WI38 (cell line): ENCODE data around the gene SLC9A9.
"Not testable (repeated sequence)": the region's sequence is repeated elsewhere in the genome, so short reads cannot be mapped to it uniquely, and the experiment has no call there.

Source experiments
- H3K4me3 ChIP-seq: 2 replicates; pipeline ENCODE4 v1.5.1; 2011; ENCODE audit warnings: low read depth, mild to moderate bottlenecking, control low read depth, low read length
- TF ChIP-seq, protein P1 (sequence below): IDR thresholded peaks from 2 replicates; pipeline ENCODE4 v1.5.1; 2012; ENCODE audit warnings: low read depth, mild to moderate bottlenecking, control low read depth, low read length

Gene SLC9A9

DNA sequence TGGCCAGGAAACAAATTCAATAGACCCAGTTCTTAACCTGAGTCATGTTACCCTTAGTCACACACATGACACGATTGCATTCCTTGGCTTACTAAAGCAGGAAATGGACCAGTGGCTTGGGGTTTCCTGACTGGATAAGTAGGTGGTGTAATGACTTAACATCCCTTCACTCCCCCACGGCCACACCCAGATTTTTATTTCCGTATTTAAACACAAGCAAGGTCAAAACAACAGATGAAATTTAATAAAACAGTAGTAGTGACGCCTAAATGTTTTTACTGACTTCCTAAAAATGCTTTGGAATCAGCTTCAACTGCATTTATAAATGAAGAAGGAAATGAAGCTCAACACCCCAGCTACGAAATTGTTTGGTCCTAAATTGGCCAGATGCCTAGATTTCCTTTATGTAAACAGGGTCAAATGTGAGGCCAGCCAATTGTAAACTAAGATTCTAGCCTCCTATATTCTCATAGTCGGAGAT is 404.4 kb downstream of the SLC9A9 start:
- TF ChIP-seq, protein P1, sequence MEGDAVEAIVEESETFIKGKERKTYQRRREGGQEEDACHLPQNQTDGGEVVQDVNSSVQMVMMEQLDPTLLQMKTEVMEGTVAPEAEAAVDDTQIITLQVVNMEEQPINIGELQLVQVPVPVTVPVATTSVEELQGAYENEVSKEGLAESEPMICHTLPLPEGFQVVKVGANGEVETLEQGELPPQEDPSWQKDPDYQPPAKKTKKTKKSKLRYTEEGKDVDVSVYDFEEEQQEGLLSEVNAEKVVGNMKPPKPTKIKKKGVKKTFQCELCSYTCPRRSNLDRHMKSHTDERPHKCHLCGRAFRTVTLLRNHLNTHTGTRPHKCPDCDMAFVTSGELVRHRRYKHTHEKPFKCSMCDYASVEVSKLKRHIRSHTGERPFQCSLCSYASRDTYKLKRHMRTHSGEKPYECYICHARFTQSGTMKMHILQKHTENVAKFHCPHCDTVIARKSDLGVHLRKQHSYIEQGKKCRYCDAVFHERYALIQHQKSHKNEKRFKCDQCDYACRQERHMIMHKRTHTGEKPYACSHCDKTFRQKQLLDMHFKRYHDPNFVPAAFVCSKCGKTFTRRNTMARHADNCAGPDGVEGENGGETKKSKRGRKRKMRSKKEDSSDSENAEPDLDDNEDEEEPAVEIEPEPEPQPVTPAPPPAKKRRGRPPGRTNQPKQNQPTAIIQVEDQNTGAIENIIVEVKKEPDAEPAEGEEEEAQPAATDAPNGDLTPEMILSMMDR: no peak
- no peak overlapping the region for H3K4me3 ChIP-seq

DNA sequence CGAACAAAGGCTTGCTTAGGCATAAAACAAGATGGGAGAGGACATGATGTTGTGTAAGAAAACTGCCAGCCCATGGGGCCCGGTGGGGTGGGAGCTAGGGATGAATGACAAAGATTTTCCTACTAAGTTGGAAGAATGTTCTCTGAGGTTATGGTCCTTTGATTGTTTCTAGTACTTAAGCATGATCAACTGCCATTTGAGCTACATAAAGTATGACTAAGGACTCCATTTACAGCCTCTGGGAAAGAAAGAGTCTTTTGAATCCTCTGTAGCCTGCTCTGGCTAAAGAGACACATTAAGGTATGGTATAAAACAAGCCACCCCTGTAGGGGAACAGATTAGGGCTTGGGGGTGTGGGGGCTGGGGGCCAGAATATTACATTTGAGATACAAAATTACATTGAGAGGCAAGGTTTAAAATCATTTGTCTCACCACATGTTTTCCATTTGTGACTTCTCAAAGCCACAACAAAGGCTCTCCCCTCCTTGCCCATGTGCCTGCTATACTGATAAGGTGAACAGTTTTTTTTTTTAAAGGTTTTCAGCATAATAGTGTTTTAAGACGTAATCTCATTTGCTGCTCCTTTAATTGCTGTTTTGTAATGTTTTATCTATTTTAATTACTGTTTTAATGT is 405.3 kb downstream of the SLC9A9 start:
- TF ChIP-seq, protein P1: no peak
- no peak overlapping the region for H3K4me3 ChIP-seq

DNA sequence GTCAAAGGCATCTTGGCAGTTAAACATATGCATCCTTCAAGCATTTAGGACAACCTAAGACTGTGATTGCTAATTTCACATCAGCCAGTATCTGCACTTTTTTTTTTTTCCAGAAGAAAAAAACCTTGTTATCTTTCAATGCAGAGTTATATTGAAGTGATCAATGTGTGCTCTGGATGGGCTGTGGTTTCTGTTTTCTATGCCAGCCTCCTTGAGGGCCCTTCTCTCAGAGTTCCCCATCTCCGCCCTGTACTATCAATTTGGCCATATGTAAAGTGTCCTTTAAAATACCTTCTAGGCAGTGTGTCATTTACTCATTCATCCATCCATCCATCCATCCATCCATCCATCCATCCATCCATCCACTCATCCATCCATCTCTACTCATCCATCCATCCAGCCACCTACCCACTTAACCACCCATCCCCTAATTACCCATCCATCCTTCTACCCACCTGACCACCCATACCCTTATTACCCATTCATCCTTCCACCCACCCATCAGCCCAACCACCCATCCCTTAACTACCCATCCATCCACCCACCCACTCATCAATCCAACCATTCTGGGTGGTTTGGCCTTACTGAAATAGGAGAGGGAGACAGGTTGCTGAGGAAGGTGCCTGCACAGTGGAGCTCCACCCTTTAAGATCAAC is 406.6 kb downstream of the SLC9A9 start:
- TF ChIP-seq, protein P1: no peak
- H3K4me3 ChIP-seq: no peak overlapping the region

DNA sequence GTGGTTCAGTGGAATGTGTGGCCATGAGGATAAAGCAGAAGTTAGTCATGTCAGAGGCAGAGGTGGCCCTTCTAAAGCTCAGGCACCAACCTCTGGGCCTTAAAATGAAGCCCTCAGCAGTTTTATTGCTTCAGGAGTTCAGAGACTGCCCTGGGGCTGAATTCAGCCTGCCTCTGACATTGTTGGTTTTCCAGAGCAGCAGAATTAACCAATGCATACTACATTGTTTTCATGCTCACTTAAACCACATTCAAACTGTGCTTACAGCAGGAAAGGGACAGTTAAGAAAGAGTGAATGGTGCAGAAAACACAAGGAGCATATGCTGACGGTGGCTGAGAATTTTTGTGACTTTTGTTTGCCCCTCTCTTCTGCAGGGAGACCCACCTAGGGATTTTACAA is 408.5 kb downstream of the SLC9A9 start:
- no peak overlapping the region for H3K4me3 ChIP-seq
- TF ChIP-seq, protein P1: no peak

DNA sequence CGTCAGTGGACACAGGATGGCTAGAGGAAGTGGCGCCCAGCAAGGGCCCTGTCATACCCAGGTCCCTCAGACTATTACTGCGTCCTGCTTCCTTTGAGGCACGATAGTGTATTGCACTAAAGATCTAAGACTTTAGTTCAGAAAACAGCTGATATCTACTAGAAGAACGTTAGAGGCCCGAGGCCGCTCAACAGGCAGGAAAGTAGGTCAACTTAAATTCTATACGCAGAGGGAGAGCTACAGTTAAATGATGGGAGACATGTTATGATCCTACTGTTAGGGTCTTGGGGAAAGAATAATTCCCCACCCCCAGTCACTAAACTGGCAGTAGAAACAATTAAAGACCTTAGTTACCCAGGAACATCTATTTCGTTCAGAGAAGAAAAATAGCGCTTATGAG is 410.9 kb downstream of the SLC9A9 start:
- TF ChIP-seq, protein P1: no peak
- no peak overlapping the region for H3K4me3 ChIP-seq

DNA sequence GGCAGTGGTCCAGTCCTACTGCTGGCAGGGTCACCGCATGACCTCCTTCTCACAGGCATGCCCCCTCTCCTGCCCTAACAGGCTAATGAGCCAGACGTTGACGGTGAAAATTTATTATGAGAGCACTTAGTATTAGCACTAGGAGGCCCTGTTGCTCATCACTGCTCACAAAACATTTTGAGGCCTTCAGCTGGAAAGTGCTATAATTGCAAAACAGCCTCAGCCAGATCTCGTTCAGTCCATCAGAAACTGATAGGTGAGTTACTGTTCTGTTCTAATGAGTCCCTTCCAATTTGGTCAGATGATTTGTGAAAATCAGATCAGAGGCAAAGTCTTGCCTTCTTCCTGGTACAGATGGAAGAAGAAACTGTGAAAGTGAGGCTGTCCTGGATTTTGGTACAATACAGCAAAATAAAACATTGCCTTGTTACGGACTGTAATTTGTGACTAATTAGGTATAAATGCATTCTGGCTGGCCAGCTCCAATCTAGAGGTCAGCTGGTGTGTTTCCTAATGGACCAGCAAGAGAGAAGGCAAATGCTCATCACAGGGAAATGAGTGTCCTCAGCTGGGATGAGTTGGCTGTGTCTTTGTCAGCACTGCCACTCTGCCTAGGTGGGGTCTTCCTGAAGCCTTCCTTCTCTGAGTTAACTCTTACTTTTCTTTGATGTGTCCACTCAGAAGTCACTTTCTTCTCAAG is 411.9 kb downstream of the SLC9A9 start:
- no peak overlapping the region for H3K4me3 ChIP-seq
- TF ChIP-seq, protein P1: no peak

DNA sequence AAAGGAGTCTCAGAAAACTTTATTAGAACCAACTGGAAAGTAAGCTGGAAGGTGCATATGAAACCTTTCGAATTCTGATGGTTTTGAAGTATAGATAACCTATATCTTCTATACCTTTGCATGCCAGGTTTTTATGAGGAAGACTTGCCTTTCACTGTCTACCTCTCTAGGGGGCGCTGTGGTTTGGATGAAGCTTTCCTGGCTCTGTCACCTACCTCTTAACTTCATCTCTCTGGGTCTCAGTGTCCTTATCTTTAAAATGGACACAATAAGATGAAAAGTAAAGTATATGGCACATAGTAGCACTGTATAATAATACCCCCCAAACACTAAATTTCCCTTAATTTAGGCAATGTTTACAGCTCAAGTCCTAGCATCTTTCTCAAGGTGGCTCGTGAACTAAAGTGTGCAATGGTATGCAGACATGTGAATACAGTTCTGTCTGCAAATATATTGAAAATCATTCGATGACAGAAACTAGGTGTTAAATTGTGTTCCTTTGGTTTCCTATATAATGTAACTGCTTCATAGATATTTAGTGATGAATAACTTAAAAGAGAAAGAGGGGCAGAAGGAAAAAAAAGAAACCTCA is 414.4 kb downstream of the SLC9A9 start:
- no peak overlapping the region for H3K4me3 ChIP-seq
- TF ChIP-seq, protein P1: peak; percentile 34; the same call in 1 of the 2 replicates

DNA sequence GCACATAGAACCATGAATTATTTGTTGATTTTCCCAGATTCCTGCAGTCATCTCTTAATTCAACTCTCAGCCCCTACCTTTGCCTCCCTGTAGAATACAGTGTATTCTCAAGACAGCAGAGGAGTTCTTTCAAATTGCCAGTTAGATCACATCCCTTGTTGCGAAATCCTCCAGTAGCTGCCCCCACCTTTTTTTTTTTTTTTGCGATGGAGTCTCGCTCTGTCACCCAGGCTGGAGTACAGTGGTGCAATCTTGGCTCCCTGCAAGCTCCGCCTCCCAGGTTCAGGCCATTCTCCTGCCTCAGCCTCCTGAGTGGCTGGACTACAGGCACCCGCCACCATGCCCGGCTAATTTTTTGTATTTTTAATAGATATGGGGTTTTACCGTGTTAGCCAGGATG is 417.0 kb downstream of the SLC9A9 start:
- not testable (repeated sequence) for H3K4me3 ChIP-seq
